NCI-H2029 treated with DMSO at 0.1 percent for 48 hours (cell line): ENCODE results near the gene CR1L.
"Not testable (repeated sequence)": the region's sequence is repeated elsewhere in the genome, so short reads cannot be mapped to it uniquely, and the experiment has no call there.

Source experiments
- DNase-seq: peaks from one replicate; lab custom pipeline; 2025; lab: John Stamatoyannopoulos, UW

The CR1L gene

DNA sequence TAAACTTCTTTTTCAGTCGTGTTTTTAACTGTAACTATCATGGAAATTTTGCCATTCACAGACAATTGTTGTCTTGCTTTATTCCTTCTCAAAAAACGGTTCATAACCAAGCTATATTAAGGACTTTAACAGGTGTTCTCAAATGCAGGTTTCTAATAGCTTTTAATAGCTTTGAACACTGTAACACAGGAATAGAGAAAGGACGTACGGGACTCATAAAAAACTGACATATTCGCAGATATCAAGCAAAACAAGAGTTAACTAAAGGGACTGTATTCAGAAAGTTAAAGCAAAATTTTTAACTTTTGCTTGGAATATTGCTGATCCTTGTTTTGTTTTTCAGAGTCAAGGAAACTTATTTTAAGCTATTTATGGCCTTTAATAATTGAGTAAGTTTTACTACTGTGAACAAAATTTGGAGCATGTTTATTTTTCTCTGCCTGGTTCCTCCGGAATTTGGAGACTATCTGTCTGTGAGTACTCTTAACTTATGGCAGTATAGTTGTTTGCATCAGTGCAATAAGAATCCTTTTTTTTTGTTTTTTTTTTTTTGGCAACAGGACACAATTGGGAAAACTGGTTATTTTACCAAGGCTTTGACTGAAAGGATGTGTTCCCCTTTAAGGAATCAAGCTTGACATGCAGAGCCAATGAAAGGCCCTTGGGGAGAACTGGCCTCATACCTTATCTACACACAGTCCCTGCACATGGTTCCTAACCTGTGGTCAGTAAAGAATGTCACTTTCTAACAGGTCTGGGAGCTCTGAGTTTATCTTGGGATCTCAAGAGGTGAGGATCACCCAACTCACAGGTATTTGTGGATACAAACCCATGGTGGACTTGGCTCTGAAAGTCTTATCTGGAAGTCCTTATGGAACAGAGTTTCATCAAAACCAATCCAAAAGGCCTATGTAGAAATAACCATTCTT, 101.2 kb downstream of the CR1L start:
- DNase-seq = no peak

DNA sequence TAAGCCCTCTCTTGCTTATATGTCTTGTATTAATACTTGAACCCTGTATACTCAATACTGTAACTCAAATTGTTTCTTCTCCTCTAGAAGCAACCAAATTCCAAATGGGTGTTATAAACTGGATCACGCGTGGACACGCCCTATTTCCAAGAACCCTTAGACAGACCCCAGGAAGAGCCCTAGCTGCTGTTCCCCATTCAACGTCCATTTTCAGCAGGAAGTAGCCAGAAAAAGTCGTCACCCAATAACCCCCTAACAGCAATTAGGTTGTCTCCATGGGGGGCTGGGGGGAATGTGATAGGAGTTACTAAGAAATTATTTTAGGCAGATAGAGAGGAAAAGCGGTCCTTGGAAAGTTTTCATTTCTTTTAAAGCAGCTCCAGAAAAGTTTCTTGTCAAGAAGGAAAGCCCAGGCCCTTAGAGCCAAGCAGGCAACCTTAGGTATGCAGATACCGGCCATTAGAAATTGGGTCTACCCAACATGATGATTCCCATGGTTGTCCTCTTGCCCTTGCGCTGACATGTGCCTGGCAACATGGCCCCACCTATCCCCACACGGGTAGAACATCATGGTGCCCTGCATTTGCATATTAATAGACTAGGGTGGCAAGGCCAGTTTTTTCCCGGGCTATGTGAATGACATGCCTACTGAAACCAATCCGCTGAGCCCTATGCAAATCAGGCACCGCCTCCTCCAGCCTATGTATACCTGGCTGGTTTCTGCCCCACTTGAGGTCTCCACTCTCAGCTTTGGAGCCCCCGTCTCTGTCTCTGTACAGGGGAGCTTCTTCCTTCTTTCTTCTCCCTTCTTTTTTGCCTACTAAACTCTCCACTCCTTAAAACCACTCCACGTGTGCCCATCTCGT, 102.9 kb downstream of the CR1L start:
- DNase-seq = peak; percentile 20

GRCh38 chr1:207748737-207749528, 104.0 kb downstream of the CR1L start:
- peak; percentile 94 for DNase-seq

GRCh38 chr1:207750631-207751305, 105.8 kb downstream of the CR1L start:
- DNase-seq = no peak

GRCh38 chr1:207751463-207751789, 106.5 kb downstream of the CR1L start:
- DNase-seq = not testable (repeated sequence)

DNA sequence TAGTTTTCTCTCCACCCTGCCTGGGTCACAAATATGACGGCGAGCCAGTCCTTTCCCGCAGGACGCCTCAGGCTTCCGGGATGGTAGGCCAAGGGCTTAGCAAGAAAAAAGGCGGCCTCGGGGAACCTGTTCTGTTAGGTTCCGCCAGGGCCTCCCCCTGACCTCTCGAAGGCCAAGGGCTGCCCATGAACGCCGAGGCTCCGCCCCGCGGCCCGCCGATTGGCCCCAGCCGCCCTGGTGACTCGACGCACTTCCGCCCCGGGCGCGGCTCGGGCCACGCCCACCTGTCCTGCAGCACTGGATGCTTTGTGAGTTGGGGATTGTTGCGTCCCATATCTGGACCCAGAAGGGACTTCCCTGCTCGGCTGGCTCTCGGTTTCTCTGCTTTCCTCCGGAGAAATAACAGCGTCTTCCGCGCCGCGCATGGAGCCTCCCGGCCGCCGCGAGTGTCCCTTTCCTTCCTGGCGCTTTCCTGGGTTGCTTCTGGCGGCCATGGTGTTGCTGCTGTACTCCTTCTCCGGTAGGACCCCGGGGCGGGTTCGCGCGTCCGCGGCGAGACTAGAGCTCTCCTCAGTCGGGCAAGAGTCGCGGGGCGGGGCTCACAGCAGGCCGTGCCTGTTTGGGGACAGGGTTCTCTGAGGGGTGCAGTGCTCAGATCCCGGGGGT, 107.0 kb downstream of the CR1L start, which contains the start of gene CD46:
CD46 (plus strand) TSS at position 265 of the 666 bp plus-strand sequence; CDS start at position 424, 159 bp downstream.
- DNase-seq = peak; percentile 67

GRCh38 chr1:207752456-207752998, 107.6 kb downstream of the CR1L start:
- no peak for DNase-seq

DNA sequence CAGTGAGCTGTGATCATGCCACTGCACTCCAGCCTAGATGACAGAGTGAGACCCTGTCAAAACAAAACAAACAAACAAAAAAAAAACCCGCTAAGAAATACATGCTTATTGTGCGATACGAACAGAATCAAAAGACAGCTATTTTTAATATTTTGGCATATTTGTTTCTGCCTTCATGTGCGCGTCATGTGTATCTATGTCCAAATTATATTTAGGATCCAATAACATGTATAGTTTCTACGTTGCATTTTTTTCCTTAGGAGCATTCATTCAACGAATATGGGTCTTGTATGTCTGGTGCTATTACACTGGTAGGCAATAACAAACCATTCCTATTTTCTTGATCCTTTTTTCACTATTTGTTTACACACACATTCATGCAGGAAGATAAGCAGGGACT, 108.7 kb downstream of the CR1L start:
- no peak for DNase-seq

GRCh38 chr1:207754011-207754410, 109.1 kb downstream of the CR1L start:
- no peak for DNase-seq

GRCh38 chr1:207754974-207755700, 110.2 kb downstream of the CR1L start:
- no peak for DNase-seq

- DNase-seq = no peak
Observed at GRCh38 chr1:207755846-207756693, 111.1 kb downstream of the CR1L start.

GRCh38 chr1:207762622-207763021, 117.7 kb downstream of the CR1L start:
- DNase-seq = no peak

- DNase-seq = no peak
Observed at GRCh38 chr1:207763091-207763490, 118.2 kb downstream of the CR1L start.

- DNase-seq = no peak
Observed at GRCh38 chr1:207763972-207764371, 119.0 kb downstream of the CR1L start.

DNA sequence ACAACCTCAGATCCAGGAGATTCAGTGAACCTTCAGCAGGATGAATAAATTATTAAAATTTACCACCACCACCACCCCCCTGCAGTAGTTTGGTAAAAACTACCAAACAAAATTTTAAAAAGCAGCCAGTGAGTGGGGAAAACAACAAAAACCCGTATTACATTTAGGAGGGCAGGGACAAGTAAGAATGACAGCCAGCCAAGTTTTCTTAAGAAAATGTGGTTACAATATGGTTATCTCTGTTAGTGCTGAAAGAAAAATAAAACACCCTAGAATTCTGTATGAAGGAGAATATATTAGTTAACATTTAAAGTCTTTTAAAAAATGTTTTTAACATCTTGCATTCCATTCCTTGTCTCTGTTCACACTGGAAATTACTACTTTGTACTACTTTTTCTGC, 121.6 kb downstream of the CR1L start:
- DNase-seq = no peak

DNA sequence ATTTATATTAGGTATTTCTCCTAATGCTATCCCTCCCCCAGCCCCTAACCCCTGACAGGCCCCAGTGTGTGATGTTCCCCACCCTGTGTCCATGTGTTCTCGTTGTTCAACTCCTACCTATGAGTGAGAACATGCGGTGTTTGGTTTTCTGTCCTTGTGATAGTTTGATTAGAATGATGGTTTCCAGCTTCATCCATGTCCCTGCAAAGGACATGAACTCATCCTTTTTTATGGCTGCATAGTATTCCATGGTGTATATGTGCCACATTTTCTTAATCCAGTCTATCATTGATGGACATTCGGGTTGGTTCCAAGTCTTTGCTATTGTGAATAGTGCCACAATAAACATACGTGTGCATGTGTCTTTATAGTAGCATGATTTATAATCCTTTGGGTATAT, 125.6 kb downstream of the CR1L start:
- DNase-seq = not testable (repeated sequence)
